Panc1 (cell line): Measurements from ENCODE around the gene CRTAC1.

ENCODE experiments used
- CTCF ChIP-seq: fragments of 450-650 bp; IDR thresholded peaks from 2 replicates; pipeline ENCODE4 v1.5.1; 2017; ENCODE audit warnings: mild to moderate bottlenecking
- POLR2AphosphoS5 ChIP-seq: IDR thresholded peaks from 2 replicates; pipeline ENCODE4 v1.6.1; 2012; ENCODE audit warnings: mild to moderate bottlenecking, low read depth, low read length, moderate library complexity

GRCh38 chr10:97895084-97895483 lies 135.3 kb downstream of the CRTAC1 start:
- TF ChIP-seq CTCF (no peak), POLR2AphosphoS5 (no peak)
